H1 (cell line): ENCODE results near the gene RPUSD4. TPM values are rescaled to one million over a fixed set of nuclear protein-coding genes. Genes with fewer than 3 reads are reported as not detected.

ENCODE experiments used
- CTCF ChIA-PET: fragments of 300-600 bp; sonication (Branson Sonifier 250); formaldehyde crosslinking; loops from one replicate; lab custom pipeline; 2021; ENCODE audit not compliant: partially characterized antibody; lab: Charles Lee
- POLR2A ChIA-PET: fragments of 300-600 bp; sonication (Branson Sonifier 250); formaldehyde crosslinking; loops from one replicate; lab custom pipeline; 2021; ENCODE audit warnings: inconsistent platforms; ENCODE audit not compliant: partially characterized antibody; lab: Charles Lee
- DNase-seq, 2 experiments: peaks; one replicate each; pipeline versions ENCODE4 v3.0.0 to v3.0.0-alpha.2; 2010 to 2022; ENCODE audit warnings: low spot score in 2 of 2, low read depth in 1 of 2, mixed read lengths in 1 of 2
- FAIRE-seq: peaks from 2 replicates; lab custom pipeline; 2011; peaks lifted over from hg19 to GRCh38; lab: Jason Lieb, UNC
- H2AFZ ChIP-seq: 2 replicates; pipeline ENCODE4 v1.8.1; 2012; ENCODE audit warnings: low read length, inconsistent platforms
- H2AK5ac ChIP-seq: 2 replicates; pipeline ENCODE4 v1.6.1; 2013; ENCODE audit warnings: low read depth, low read length
- H2BK120ac ChIP-seq: replicated peaks from 2 replicates; pipeline ENCODE3; 2013; ENCODE audit warnings: low read depth, low read length, inconsistent platforms
- H2BK12ac ChIP-seq: 2 replicates; pipeline ENCODE4 v1.6.1; 2013; ENCODE audit warnings: low read depth, low read length
- H2BK15ac ChIP-seq: 2 replicates; pipeline ENCODE4 v1.6.1; 2013; ENCODE audit warnings: low read length
- H2BK20ac ChIP-seq: 2 replicates; pipeline ENCODE4 v1.6.1; 2013; ENCODE audit warnings: low read length
- H2BK5ac ChIP-seq: 2 replicates; pipeline ENCODE4 v1.6.1; 2013; ENCODE audit warnings: low read depth, low read length
- H3K14ac ChIP-seq: 2 replicates; pipeline ENCODE4 v1.6.1; 2013; ENCODE audit warnings: inconsistent platforms; ENCODE audit not compliant: insufficient read length
- H3K18ac ChIP-seq: 2 replicates; pipeline ENCODE4 v1.6.1; 2013; ENCODE audit warnings: low read length; ENCODE audit errors: extremely low read depth
- H3K23ac ChIP-seq: 2 replicates; pipeline ENCODE4 v1.6.1; 2013; ENCODE audit warnings: inconsistent platforms; ENCODE audit not compliant: insufficient read length
- H3K23me2 ChIP-seq: 2 replicates; pipeline ENCODE4 v1.6.1; 2013; ENCODE audit warnings: low read depth, low read length
- H3K27ac ChIP-seq: 2 replicates; pipeline ENCODE4 v1.6.1; 2011; ENCODE audit warnings: low read depth, low read length, inconsistent platforms
- H3K27me3 ChIP-seq, 4 experiments: replicated peaks in 1 of 4; 1 replicate in 1 of 4; 2 replicates in 3 of 4; pipeline versions ENCODE4 v1.6.1 to v1.8.1; 2011 to 2013; ENCODE audit warnings: low read length in 3 of 4, mild to moderate bottlenecking in 3 of 4, inconsistent platforms in 2 of 4, mixed read lengths in 2 of 4, moderate library complexity in 1 of 4; ENCODE audit not compliant: control insufficient read depth in 3 of 4, insufficient read depth in 3 of 4; ENCODE audit errors: extremely low read depth in 1 of 4
- H3K36me3 ChIP-seq, 4 experiments: 2 replicates each; pipeline versions ENCODE4 v1.6.1 to v1.8.1; 2011 to 2013; ENCODE audit warnings: mild to moderate bottlenecking in 4 of 4, low read length in 3 of 4, moderate library complexity in 2 of 4, control low read depth in 1 of 4, inconsistent platforms in 1 of 4; ENCODE audit not compliant: insufficient read depth in 4 of 4, control insufficient read depth in 2 of 4
- H3K4ac ChIP-seq: replicated peaks from 2 replicates; pipeline ENCODE3; 2013; ENCODE audit warnings: low read length, low read depth, mixed read lengths, inconsistent platforms; ENCODE audit not compliant: insufficient read length
- H3K4me1 ChIP-seq, 4 experiments: replicated peaks in 1 of 4; 1 replicate in 1 of 4; 2 replicates in 3 of 4; pipeline versions ENCODE4 v1.6.1 to v1.8.1; 2011 to 2013; ENCODE audit warnings: low read length in 3 of 4, inconsistent platforms in 2 of 4, mixed read lengths in 1 of 4; ENCODE audit not compliant: insufficient read depth in 4 of 4, control insufficient read depth in 3 of 4
- H3K4me2 ChIP-seq, 2 experiments: 2 replicates each; pipeline versions ENCODE4 v1.6.1 to v1.8.1; 2011 to 2013; ENCODE audit warnings: low read depth in 2 of 2, low read length in 2 of 2, control low read depth in 1 of 2, inconsistent platforms in 1 of 2, mild to moderate bottlenecking in 1 of 2; ENCODE audit not compliant: insufficient read depth in 1 of 2
- H3K4me3 ChIP-seq, 4 experiments: fragments of 200-600, 300-600 bp in 1 of 4; sonication (generic), shearing (Covaris generic), sonication (Bioruptor Twin) in 1 of 4; 2 replicates each; pipeline versions ENCODE4 v1.5.1 to v1.8.1; 2011 to 2016; ENCODE audit warnings: low read length in 4 of 4, low read depth in 3 of 4, control low read depth in 2 of 4, inconsistent platforms in 2 of 4, mild to moderate bottlenecking in 2 of 4, mixed read lengths in 1 of 4, moderate library complexity in 1 of 4; ENCODE audit not compliant: insufficient read depth in 2 of 4; ENCODE audit errors: extremely low read depth in 1 of 4
- H3K56ac ChIP-seq: replicated peaks from 2 replicates; pipeline ENCODE3; 2013; ENCODE audit warnings: low read depth, mild to moderate bottlenecking, mixed read lengths, low read length, inconsistent platforms; ENCODE audit not compliant: insufficient read length
- H3K79me1 ChIP-seq: 2 replicates; pipeline ENCODE4 v1.6.1; 2013; ENCODE audit warnings: low read depth, low read length, control low read depth
- H3K79me2 ChIP-seq, 2 experiments: 2 replicates each; pipeline versions ENCODE4 v1.6.1 to v1.8.1; 2012 to 2013; ENCODE audit warnings: low read length in 2 of 2, mild to moderate bottlenecking in 2 of 2, inconsistent platforms in 1 of 2; ENCODE audit not compliant: insufficient read depth in 2 of 2, control insufficient read depth in 1 of 2
- H3K9ac ChIP-seq, 4 experiments: replicated peaks in 1 of 4; 1 replicate in 1 of 4; 2 replicates in 3 of 4; pipeline versions ENCODE4 v1.6.1 to v1.8.1; 2011 to 2013; ENCODE audit warnings: low read depth in 3 of 4, low read length in 3 of 4, control low read depth in 2 of 4, mild to moderate bottlenecking in 2 of 4, moderate library complexity in 2 of 4, inconsistent platforms in 1 of 4; ENCODE audit errors: extremely low read depth in 1 of 4
- H3K9me3 ChIP-seq, 2 experiments: 2 replicates each; pipeline versions ENCODE4 v1.6.1 to v1.8.1; 2012 to 2013; ENCODE audit warnings: mild to moderate bottlenecking in 2 of 2, moderate library complexity in 2 of 2, control low read depth in 1 of 2, inconsistent platforms in 1 of 2, low read depth in 1 of 2, low read length in 1 of 2, mixed read lengths in 1 of 2; ENCODE audit not compliant: insufficient read depth in 2 of 2
- H4K20me1 ChIP-seq, 2 experiments: replicated peaks in 1 of 2; 2 replicates each; pipeline versions ENCODE3 to v1.8.1; 2011 to 2013; ENCODE audit warnings: inconsistent platforms in 2 of 2, low read length in 2 of 2, mild to moderate bottlenecking in 1 of 2; ENCODE audit not compliant: insufficient read depth in 2 of 2, control insufficient read depth in 1 of 2
- H4K5ac ChIP-seq: 2 replicates; pipeline ENCODE4 v1.6.1; 2013; ENCODE audit warnings: low read length, low read depth, mixed read lengths, inconsistent platforms; ENCODE audit not compliant: insufficient read length
- H4K8ac ChIP-seq: 2 replicates; pipeline ENCODE4 v1.8.0; 2013; ENCODE audit warnings: mild to moderate bottlenecking, moderate library complexity, low read length, inconsistent platforms; ENCODE audit not compliant: insufficient read depth; ENCODE audit errors: extremely low read depth
- H4K91ac ChIP-seq: replicated peaks from 2 replicates; pipeline ENCODE3; 2013; ENCODE audit warnings: low read length, mixed read lengths, inconsistent platforms; ENCODE audit not compliant: insufficient read length
- BACH1 ChIP-seq: IDR thresholded peaks from 2 replicates; pipeline ENCODE4 v1.6.1; 2012; ENCODE audit warnings: low read length, improper control_type of control experiment
- GTF2F1 ChIP-seq: IDR thresholded peaks from 2 replicates; pipeline ENCODE4 v1.6.1; 2012; ENCODE audit warnings: low read depth, low read length, improper control_type of control experiment, borderline replicate concordance
- RFX5 ChIP-seq: IDR thresholded peaks from 2 replicates; pipeline ENCODE4 v1.6.1; 2011; ENCODE audit warnings: low read depth, low read length, improper control_type of control experiment, borderline replicate concordance
- SIN3A ChIP-seq, 2 experiments: IDR thresholded peaks in 1 of 2; conservative IDR thresholded peaks in 1 of 2; 2 replicates each; pipeline ENCODE4 v1.6.1; 2011 to 2012; ENCODE audit warnings: low read length in 2 of 2, improper control_type of control experiment in 1 of 2, low read depth in 1 of 2, mild to moderate bottlenecking in 1 of 2
- WGBS, 2 experiments: shearing (Covaris generic) in 1 of 2; methylation state at CpG; one replicate each; pipeline versions ENCODE4 v1.1.6 to v1.1.7; 2013 to 2015; ENCODE audit warnings: low lambda C conversion rate in 2 of 2, mixed read lengths in 2 of 2, inconsistent platforms in 1 of 2, low coverage in 1 of 2, missing lambda C conversion rate in 1 of 2; ENCODE audit not compliant: insufficient replicate concordance in 2 of 2, insufficient coverage in 1 of 2, insufficient read length in 1 of 2; ENCODE audit errors: extremely low coverage in 1 of 2, missing lambda C conversion rate in 1 of 2; 5-methylcytosine and 5-hydroxymethylcytosine counted together
- polyA plus RNA-seq, 7 experiments: library from polyadenylated mRNA; depleted of rRNA in 3 of 7; stranded (reverse) in 5 of 7; unstranded in 2 of 7; fragments of >200 nt in 5 of 7; fragments of 200-250 nt in 2 of 7; gene quantifications; 1 replicate in 5 of 7; 2 replicates in 1 of 7; 4 replicates in 1 of 7; pipeline versions ENCODE4 v1.2.1 to v1.2.3, GENCODE V29; 2011 to 2013; ENCODE audit warnings: missing spikeins in 2 of 7, mixed read lengths in 2 of 7
- total RNA-seq: library from RNA; stranded (reverse); fragmentation: NEBNext Ultra II Directional; extraction: Animal tissue kit (Norgen Biotek cat#: 25700); gene quantifications from 2 replicates; pipeline ENCODE4 v1.2.1, GENCODE V29; 2021

RPUSD4 gene
- total and polyA plus RNA-seq, 2 of the 8 experiments (the other 6 are each of a cell fraction or from before 2014, with no cell fraction given): 36.1 to 50.7 TPM

- H4K20me1 ChIP-seq: no peaks in the 10 kb centered on the region
- no peak overlapping the region for H2BK12ac ChIP-seq
- H3K4me3 ChIP-seq: no peak overlapping the region
- no peak overlapping the region for H3K4me2 ChIP-seq
- H3K23ac ChIP-seq: no peak overlapping the region
- H2AFZ ChIP-seq: no peak overlapping the region
- H3K14ac ChIP-seq: no peak overlapping the region
- no peak overlapping the region for H3K56ac ChIP-seq
- H2BK20ac ChIP-seq: no peak overlapping the region
- no peak overlapping the region for H2AK5ac ChIP-seq
- H3K4me1 ChIP-seq: peaks cover 4 to 15% (median 9%) of the 10 kb centered on the region in 4 experiments
- H3K27ac ChIP-seq: no peak overlapping the region
- DNase-seq (no peak), FAIRE-seq (no peak)
- no peak overlapping the region for H4K5ac ChIP-seq
- no peaks in the 10 kb centered on the region; a peak in 1 of 4 replicates for H3K9me3 ChIP-seq
- H4K8ac ChIP-seq: no peak overlapping the region
- no peak overlapping the region for H2BK120ac ChIP-seq
- CTCF ChIA-PET: interaction anchor here (0.6 to 2.9 kb wide), 6 partner anchors 14 to 93 kb away, joined by 3 to 9 read pairs (median 3); partner anchors contain the start of gene CDON
- H3K27me3 ChIP-seq: no peaks in the 10 kb centered on the region
- H3K79me1 ChIP-seq: no peaks in the 10 kb centered on the region; the same call in 1 of the 2 replicates
- no peak overlapping the region for H2BK5ac ChIP-seq
- 87% methylated on average over 7 of the region's 7 CpGs; no CpG with 5 or more reads in 1 of the 2 experiments for WGBS, 2 experiments
- POLR2A ChIA-PET: interaction anchor here (0.6 to 1.2 kb wide), 2 partner anchors 18 to 32 kb away, joined by 3 to 4 read pairs; no protein-coding TSS in a partner anchor
- H3K4ac ChIP-seq: no peak overlapping the region
- no peak overlapping the region for H3K18ac ChIP-seq
- no peak overlapping the region for H3K9ac ChIP-seq
- H4K91ac ChIP-seq: no peak overlapping the region
- H2BK15ac ChIP-seq: 0 out of 2 replicates have a peak overlapping the region, but pooled peaks have one; percentile 8
- H3K36me3 ChIP-seq: no peaks in the 10 kb centered on the region
- H3K79me2 ChIP-seq: no peaks in the 10 kb centered on the region
- H3K23me2 ChIP-seq: no peaks in the 10 kb centered on the region
- TF ChIP-seq SIN3A (conservative IDR thresholded peaks at IDR 0.05 in 1 of 2, IDR thresholded peaks at IDR 0.05 in 1 of 2; ENCODE audit: low read depth in 1 of 2, low read length in 2 of 2): no peak
- no peak for TF ChIP-seq RFX5
- no peak for TF ChIP-seq GTF2F1
- no peak for TF ChIP-seq BACH1
Measured at GRCh38 chr11:126154691-126155090, 56.8 kb downstream of the RPUSD4 start.
